ENCODE results near the gene DACH1. TPM values are rescaled to one million over a fixed set of nuclear protein-coding genes. Genes with fewer than 3 reads are reported as not detected.

Gene DACH1
- total RNA-seq, 1 experiment from 2014 or later: not detected

- POLR2A ChIA-PET: no interaction called here
- intact Hi-C loops (cut with micrococcal nuclease): no loop called here
- no peaks in the 10 kb centered on the region for H4K20me1 ChIP-seq (ENCODE audit: insufficient read depth)
- ATAC-seq: no peak
- no peaks in the 10 kb centered on the region for H3K4me1 ChIP-seq (ENCODE audit: control insufficient read depth in 1 of 2, insufficient read depth in 2 of 2, low read length in 2 of 2)
- H3K4me3 ChIP-seq (replicated peaks in 1 of 2; ENCODE audit: low read depth in 1 of 2, low read length in 2 of 2): no peak overlapping the region
- no TSS peak for BruUV-seq (replicated peaks)
- H3K4me2 ChIP-seq (ENCODE audit: low read length): no peak overlapping the region
- RAD21 ChIA-PET (ENCODE audit: low non-redundant PET in 1 of 2, low total read pairs in 2 of 2, uncharacterized antibody in 2 of 2, unreplicated experiment in 2 of 2): no interaction called here
- H3K9me2 ChIP-seq (ENCODE audit: insufficient read depth): no peaks in the 10 kb centered on the region
- CTCF ChIA-PET: no interaction called here
- no peak overlapping the region for H2AFZ ChIP-seq (ENCODE audit: low read depth, low read length, poor library complexity, severe bottlenecking)
- DNase-seq (ENCODE audit: low read depth, low spot score): no peak
- H3K9ac ChIP-seq (ENCODE audit: low read length): no peak overlapping the region
- no peaks in the 10 kb centered on the region for H3K36me3 ChIP-seq (ENCODE audit: control insufficient read depth in 1 of 2, insufficient read depth in 2 of 2, low read length in 2 of 2)
- TF ChIP-seq MAX (IDR thresholded peaks at IDR 0.05) (no peak), ZBTB33 (IDR thresholded peaks at IDR 0.05; ENCODE audit: extremely low read depth, insufficient replicate concordance, low read length) (no peak), ZNF274 (IDR thresholded peaks at IDR 0.05; ENCODE audit: low read depth, low read length) (no peak), SIN3A (IDR thresholded peaks at IDR 0.05; ENCODE audit: low read depth) (no peak), SRF (IDR thresholded peaks at IDR 0.05; ENCODE audit: low read depth) (no peak), ZFX (IDR thresholded peaks at IDR 0.05) (no peak), EZH2phosphoT487 (IDR thresholded peaks at IDR 0.05; ENCODE audit: borderline replicate concordance) (no peak), JUND (IDR thresholded peaks at IDR 0.05) (no peak), POLR2A (IDR thresholded peaks at IDR 0.05; ENCODE audit: borderline replicate concordance, extremely low read depth, insufficient read depth, insufficient read length) (no peak), YY1 (IDR thresholded peaks at IDR 0.05; ENCODE audit: extremely low read depth, insufficient replicate concordance, low read depth, low read length) (no peak), EZH2 (IDR thresholded peaks at IDR 0.05) (no peak), FOSL1 (IDR thresholded peaks at IDR 0.05; ENCODE audit: low read depth) (no peak), CBX3 (IDR thresholded peaks at IDR 0.05; ENCODE audit: low read depth) (no peak), CEBPB (IDR thresholded peaks at IDR 0.05; ENCODE audit: low read depth) (no peak), CTCF (IDR thresholded peaks at IDR 0.05 in 2 of 3, conservative IDR thresholded peaks at IDR 0.05 in 1 of 3; ENCODE audit: borderline replicate concordance in 1 of 3, insufficient read depth in 1 of 3, low read depth in 2 of 3, low read length in 2 of 3) (no peak), EGR1 (IDR thresholded peaks at IDR 0.05; ENCODE audit: low read depth) (no peak), REST (IDR thresholded peaks at IDR 0.05; ENCODE audit: low read depth) (no peak)
- H3K27ac ChIP-seq (ENCODE audit: low read depth, low read length): no peak overlapping the region
- H3K79me2 ChIP-seq (ENCODE audit: insufficient read depth, low read length): no peaks in the 10 kb centered on the region
- no peaks in the 10 kb centered on the region for H3K9me3 ChIP-seq (ENCODE audit: control insufficient read depth in 1 of 2, insufficient read depth in 1 of 2, low read depth in 1 of 2, low read length in 2 of 2)
- H3K27me3 ChIP-seq (ENCODE audit: insufficient read depth, low read length): no peaks in the 10 kb centered on the region
Observed at GRCh38 chr13:71516521-71516920, 350.5 kb downstream of the DACH1 start.

All from HCT116 (cell line).